KBM-7 (cell line): Measurements from ENCODE around the gene NFKB1.
A peak's percentile ranks its signal among the peaks of the same experiment; 100 is the strongest.
"Not testable (repeated sequence)": the region's sequence is repeated elsewhere in the genome, so short reads cannot be mapped to it uniquely, and the experiment has no call there.

ENCODE experiments used
- DNase-seq: peaks from one replicate; pipeline ENCODE4 v3.0.0-alpha.2; 2015
- in situ Hi-C: fragments of 300-500 bp; cut with MboI; formaldehyde crosslinking; loops from 2 replicates; pipeline ENCODE4 v1.14.3; 2020; ENCODE audit warnings: low sequenced_read_pairs, low pct_unique_long_range_greater_than_20kb, mixed read lengths

NFKB1 gene

DNA sequence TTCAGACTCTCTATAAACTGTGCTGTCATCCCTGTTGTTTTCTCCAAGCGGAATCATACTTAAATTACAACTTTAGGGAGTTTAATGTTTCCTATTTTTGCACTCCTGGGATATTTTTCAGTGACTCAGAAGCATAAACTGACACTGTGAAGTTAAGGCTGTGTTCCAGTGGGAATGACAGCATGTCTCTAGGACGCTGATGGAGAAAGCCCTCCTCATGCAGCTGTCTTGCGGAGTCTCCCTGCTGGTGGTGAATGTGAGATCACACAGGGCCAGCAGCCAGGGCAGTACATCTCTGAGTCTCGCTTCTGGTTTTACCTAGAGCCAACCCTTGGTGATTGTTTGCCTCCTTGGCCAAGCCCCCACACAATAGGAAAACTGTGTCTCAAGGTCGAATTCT lies 53.3 kb downstream of the NFKB1 start:
- no peak for DNase-seq
- in situ Hi-C loops: no loop called here

DNA sequence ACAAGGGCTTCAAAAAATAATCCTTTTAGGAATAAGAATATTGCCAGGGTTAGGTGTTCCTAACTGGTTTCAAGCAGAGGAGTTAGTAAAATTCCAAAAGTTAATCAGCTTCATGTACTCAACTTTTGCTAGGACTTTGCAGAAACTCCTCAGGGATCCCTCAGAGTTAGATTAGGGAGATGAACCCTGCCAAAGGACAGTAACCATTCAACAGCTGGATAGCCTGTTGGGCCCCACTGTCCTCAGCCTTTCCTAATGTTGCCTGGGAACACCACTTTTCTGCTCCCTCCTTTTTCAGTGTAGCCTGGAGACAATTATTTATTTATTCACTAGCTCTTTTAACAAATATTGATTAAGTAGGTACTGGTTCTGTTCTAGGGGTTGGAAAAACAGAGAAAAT lies 53.8 kb downstream of the NFKB1 start:
- in situ Hi-C loops: no loop called here
- DNase-seq: no peak

- no peak for DNase-seq
Measured at GRCh38 chr4:102557636-102558035, 56.5 kb downstream of the NFKB1 start.

GRCh38 chr4:102560115-102560514 lies 59.0 kb downstream of the NFKB1 start:
- DNase-seq: no peak
- in situ Hi-C loops: no loop called here

More at GRCh38 chr4:102557636-102558035, 56.5 kb downstream of the NFKB1 start:
- in situ Hi-C loops: no loop called here

DNA sequence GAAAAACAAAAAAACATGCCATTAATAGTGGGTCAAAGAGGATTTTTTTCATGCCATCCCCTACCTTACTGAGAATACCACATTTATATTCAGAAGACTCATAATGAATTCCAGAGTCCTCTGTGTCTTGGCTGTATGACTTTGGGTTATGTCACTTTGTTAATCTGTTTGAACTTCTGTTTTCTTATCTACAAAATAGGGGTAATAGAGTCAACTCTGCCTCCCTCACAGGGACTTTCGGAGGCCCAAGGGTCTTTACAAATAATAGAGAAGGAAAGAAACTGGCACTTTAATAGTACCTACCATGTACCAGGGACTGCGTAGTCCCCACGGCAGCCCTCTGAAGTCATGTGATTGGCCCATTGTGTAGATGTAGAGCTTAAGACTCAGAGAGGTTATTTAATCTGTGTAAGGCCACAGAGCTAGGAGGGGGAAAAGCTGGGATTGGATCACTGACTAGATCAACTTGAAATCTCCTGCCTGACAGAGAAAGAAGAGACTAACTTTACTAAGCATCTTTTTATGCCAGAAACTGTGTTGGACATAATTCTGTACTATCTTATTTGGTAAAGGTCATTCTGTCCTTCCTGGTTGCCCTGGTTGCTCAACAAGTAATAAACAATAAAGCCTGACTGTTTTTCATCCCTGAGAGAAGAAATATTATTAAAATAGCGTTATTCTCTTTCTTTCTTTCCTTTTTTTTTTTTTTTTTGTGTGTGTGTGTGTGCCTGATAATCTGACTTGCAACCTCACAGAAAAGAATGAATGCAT lies 59.6 kb downstream of the NFKB1 start:
- DNase-seq: no peak
- in situ Hi-C loops: no loop called here

GRCh38 chr4:102563000-102563399 lies 61.8 kb downstream of the NFKB1 start:
- in situ Hi-C loops: no loop called here
- DNase-seq: no peak

DNA sequence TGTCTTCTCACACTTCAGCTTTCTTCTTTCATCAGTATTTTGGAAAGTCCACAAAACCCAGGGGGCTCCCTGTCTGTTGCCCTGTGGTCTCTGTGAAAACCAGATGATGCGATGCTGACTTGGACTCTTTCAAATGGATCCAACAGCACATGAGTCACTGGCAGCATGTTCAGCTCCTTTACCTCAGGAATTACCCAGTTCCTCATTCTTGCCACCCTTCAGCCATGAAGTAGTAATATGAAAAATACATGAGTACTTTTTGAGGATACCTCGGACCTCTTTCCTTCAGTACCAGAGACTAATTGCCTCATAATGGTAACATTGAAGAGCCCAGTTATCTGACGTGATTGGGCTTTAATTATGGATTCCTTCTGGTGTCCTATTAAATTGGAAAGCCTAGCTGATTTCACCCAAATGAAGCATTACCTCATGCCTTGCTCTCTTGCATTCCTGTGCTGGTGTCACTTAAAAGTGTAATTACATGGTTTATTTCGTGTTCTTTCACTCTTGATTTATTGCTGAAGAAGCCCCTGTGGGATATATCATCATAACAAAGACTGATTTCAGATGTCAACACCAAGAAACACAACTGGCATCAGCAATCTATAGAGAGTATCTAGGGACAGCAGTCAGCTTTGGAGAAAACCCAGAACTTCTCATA lies 63.4 kb downstream of the NFKB1 start:
- in situ Hi-C loops: no loop called here
- peak; percentile 39 for DNase-seq

- in situ Hi-C loops: no loop called here
- DNase-seq: no peak
Measured at GRCh38 chr4:102565696-102566095, 64.5 kb downstream of the NFKB1 start.

DNA sequence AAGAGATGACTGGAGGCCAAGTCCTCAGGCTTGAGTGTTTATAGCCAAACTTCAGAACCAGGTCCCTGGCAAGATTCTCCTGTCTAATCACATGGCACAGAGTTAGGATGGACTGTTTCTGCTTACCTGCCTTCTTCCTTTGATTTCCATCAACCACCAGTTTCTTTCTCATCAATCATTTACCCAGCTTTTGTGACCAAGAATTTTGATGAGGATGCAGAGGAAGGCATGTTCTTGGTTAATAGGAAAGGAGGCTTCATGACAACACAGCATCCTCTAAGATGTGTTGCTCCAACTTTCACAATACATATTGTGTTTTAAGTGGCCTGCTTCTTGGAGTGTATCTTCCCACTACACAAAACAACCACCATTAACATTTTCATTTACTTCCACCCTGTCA lies 65.3 kb downstream of the NFKB1 start:
- in situ Hi-C loops: no loop called here
- DNase-seq: no peak

DNA sequence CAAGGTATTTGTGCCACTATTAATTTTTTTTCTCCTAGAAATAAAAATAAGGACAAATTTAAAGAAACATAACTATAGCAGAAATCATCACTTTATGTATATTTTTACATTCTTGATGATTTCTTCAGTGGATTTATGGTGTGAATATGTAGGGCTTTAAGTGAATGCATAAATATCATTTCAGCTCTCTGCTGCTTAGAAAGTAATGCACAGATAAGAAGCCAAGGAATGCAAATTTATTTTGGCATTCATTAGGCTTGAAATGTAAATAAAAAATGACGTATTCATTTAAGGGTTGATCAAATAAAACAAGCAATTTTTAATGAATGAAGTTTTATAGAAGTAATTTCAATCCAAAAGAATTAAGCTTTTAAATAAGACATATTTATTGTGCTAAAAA lies 66.3 kb downstream of the NFKB1 start:
- in situ Hi-C loops: no loop called here
- no peak for DNase-seq

DNA sequence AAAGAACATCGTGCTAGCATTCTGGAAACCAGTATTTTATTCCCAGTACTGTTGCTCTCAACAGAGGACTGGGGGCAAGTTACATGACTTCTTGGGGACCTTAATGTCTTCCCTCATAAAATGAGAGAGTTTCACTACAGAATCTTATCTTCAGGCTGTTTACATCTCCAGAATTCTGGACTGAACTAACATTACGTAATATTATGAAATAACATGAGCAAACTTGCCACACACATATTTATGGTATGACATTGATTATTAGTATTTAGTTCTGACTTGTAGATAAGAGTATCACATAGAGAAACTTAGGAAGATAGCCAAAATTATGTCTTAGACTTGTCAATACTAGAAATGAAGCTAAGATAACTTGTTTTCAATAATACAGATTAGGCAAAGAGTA lies 68.0 kb downstream of the NFKB1 start:
- in situ Hi-C loops: no loop called here
- DNase-seq: no peak

- DNase-seq, in situ Hi-C loops: not testable (repeated sequence)
Measured at GRCh38 chr4:102570211-102570610, 69.1 kb downstream of the NFKB1 start.

DNA sequence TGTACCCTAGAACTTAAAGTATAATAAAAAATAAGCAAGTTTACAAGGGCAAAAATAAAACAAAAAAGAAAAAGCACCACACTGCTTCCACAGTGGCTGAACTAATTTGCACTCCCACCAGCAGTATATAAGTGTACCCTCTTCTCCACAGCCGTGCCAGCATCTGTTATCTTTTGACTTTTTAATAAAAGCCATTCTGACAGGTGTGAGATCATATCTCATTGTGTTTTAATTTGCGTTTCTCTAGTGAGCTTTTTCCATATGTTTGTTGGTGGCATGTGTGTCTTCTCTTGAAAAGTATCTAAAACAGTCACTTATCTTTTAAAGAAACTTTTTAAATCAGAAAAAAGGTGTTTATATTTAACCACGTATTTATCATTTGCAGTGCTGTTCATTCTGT lies 71.3 kb downstream of the NFKB1 start:
- in situ Hi-C loops: no loop called here
- no peak for DNase-seq

DNA sequence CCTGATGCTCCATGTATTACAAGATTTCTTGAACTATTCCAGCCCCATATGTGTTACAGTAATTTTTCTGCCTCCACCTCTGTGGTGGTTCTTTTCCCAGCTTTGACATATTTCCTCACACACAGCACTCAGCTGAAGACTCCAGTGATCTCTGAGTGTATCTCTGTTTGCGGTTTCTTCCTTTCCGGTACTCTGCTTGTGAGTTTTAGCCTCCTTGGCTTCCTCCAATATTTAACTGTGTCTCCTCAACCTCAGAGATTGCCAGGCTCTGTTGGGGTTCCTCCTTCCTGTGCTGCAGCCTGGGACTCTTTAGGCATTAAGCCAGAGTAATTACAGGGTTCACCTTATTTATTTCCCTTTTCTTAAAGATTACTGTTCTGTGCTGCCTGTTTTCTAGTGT lies 73.2 kb downstream of the NFKB1 start:
- peak; percentile 88 for DNase-seq

DNA sequence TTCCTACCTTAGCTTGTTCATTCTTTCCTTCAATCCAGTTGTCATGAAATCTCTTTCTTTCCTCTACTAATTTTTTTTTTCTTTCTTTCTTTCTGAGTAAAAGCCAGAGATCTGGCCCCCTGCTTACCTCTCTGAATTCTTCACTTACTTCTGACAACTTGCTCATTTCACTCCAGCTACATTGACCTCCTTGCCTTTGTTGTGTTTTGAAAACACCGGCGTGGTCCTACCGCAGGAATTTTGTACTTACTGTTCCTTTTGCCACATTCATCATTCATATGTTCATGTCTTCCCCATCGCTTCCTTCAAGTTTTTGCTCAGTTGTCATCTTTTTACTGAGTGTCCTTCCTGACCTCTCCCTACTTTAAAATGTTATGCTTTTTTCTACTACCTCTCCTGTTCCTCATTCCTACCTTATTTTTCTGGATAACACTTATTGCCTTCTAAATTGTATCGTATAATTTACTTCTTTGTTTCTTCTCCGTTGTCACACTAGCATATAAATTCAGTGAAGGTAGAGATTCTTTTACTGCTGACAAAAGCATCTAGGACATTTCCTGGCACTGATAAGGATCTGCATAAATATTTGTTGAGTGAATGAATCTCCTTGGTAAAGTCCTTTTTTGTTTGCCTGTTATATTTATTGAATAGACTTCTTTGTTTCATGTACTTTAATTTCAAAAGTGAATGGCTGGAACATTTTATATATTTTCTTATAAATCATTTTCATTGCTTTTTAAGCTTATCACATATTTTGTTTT lies 74.4 kb downstream of the NFKB1 start:
- in situ Hi-C loops: no loop called here

More for the DNA sequence above, 73.2 kb downstream of the NFKB1 start:
- in situ Hi-C loops: no loop called here

GRCh38 chr4:102578270-102578669 lies 77.1 kb downstream of the NFKB1 start:
- in situ Hi-C loops: no loop called here
- no peak for DNase-seq

More for the DNA sequence above, 74.4 kb downstream of the NFKB1 start:
- no peak for DNase-seq

DNA sequence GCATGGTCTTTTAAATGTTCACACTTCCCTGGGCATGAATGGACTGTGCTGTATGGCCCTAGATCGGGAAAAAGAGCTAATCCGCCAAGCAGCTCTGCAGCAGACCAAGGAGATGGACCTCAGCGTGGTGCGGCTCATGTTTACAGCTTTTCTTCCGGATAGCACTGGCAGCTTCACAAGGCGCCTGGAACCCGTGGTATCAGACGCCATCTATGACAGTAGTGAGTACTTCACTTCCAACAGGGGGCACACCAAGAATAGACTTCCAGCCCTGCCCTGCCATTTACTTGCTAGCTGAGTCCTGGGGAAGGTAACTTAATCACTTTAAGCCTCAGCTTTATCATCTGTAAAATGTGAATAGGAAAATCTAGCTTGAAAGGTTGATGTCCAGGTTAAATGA lies 77.7 kb downstream of the NFKB1 start:
- in situ Hi-C loops: no loop called here

GRCh38 chr4:102579794-102580462 lies 78.8 kb downstream of the NFKB1 start:
- no peak for DNase-seq
- in situ Hi-C loops: no loop called here

More for the DNA sequence above, 77.7 kb downstream of the NFKB1 start:
- no peak for DNase-seq

- in situ Hi-C loops: no loop called here
Measured at GRCh38 chr4:102580463-102580842, 79.3 kb downstream of the NFKB1 start.

DNA sequence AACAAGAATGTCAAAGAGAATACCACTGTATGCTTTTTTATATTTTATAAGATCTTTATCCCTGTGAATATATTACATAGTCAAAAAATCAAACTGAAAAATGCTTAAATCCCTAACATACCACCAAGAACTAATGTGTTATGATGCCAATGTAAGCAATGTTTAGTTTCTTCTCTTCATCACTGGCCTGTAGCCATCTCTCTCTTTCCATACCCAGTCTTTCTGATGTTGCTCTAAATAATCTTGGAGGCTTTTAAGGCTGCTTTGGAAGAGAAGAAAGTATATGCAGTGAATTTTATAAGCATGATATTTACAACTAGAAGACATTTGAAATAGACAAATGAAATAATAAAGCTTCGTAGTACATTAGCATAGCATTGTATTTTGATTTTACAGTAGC lies 82.9 kb downstream of the NFKB1 start:
- DNase-seq: no peak
- in situ Hi-C loops: no loop called here

More at GRCh38 chr4:102580463-102580842, 79.3 kb downstream of the NFKB1 start:
- DNase-seq: no peak
